ACC112 (cell line): ENCODE results near the gene ARID3A.

ENCODE experiments used
- H2AFZ ChIP-seq: fragments of 200-600 bp; sonication (generic); one replicate; pipeline ENCODE4 v1.6.0; 2017; ENCODE audit warnings: antibody characterized with exemption, low read length; ENCODE audit not compliant: unreplicated experiment
- H3K27ac ChIP-seq: fragments of 200-600 bp; sonication (generic); 2 replicates; pipeline ENCODE4 v1.5.1; 2014; ENCODE audit warnings: low read depth, mild to moderate bottlenecking, antibody characterized with exemption, low read length, moderate library complexity
- H3K27me3 ChIP-seq: fragments of 200-600 bp; sonication (generic); 2 replicates; pipeline ENCODE4 v1.6.1; 2014; ENCODE audit warnings: mild to moderate bottlenecking, antibody characterized with exemption, low read length, moderate library complexity, mixed read lengths; ENCODE audit not compliant: insufficient read depth
- H3K36me3 ChIP-seq: fragments of 200-600 bp; sonication (generic); 2 replicates; pipeline ENCODE4 v1.6.1; 2016; ENCODE audit warnings: mild to moderate bottlenecking, antibody characterized with exemption, low read length, moderate library complexity, mixed read lengths; ENCODE audit not compliant: insufficient read depth
- H3K4me1 ChIP-seq: fragments of 200-600 bp; sonication (generic); one replicate; pipeline ENCODE4 v1.6.1; 2016; ENCODE audit warnings: low read length, mixed read lengths; ENCODE audit not compliant: insufficient read depth, unreplicated experiment, control insufficient read depth
- H3K4me3 ChIP-seq: fragments of 200-600 bp; sonication (generic); 2 replicates; pipeline ENCODE4 v1.5.1; 2014; ENCODE audit warnings: mild to moderate bottlenecking, low read depth, low read length
- H3K79me2 ChIP-seq: fragments of 200-600 bp; sonication (generic); one replicate; pipeline ENCODE4 v1.6.0; 2016; ENCODE audit warnings: low read length; ENCODE audit not compliant: control insufficient read depth, unreplicated experiment, insufficient read depth

The ARID3A gene

GRCh38 chr19:958967-959855 lies 33.4 kb downstream of the ARID3A start:
- Histone ChIP-seq H3K4me1 (no peaks in the 10 kb centered on the region), H3K4me3 (no peak overlapping the region), H3K36me3 (no peaks in the 10 kb centered on the region), H2AFZ (no peak overlapping the region), H3K27me3 (no peaks in the 10 kb centered on the region), H3K27ac (no peak overlapping the region), H3K79me2 (no peaks in the 10 kb centered on the region)

- H3K79me2 ChIP-seq, result no peaks in the 10 kb centered on the region
- no peak overlapping the region for H3K27ac ChIP-seq
- no peak overlapping the region for H3K4me3 ChIP-seq
- H2AFZ ChIP-seq, result no peak overlapping the region
- no peaks in the 10 kb centered on the region for H3K27me3 ChIP-seq
- no peaks in the 10 kb centered on the region for H3K4me1 ChIP-seq
- H3K36me3 ChIP-seq, result peaks cover 3% of the 10 kb centered on the region; the same call in 1 of the 2 replicates
Measured at GRCh38 chr19:960020-960419, 34.2 kb downstream of the ARID3A start.

- Histone ChIP-seq H3K4me1 (no peaks in the 10 kb centered on the region), H3K27me3 (no peaks in the 10 kb centered on the region), H3K36me3 (peaks cover 8% of the 10 kb centered on the region; the same call in 1 of the 2 replicates), H3K27ac (no peak overlapping the region), H3K79me2 (no peaks in the 10 kb centered on the region), H3K4me3 (no peak overlapping the region), H2AFZ (no peak overlapping the region)
Measured at GRCh38 chr19:960601-960938, 34.7 kb downstream of the ARID3A start.

- Histone ChIP-seq H3K27ac (no peak overlapping the region), H3K4me3 (no peak overlapping the region), H3K79me2 (no peaks in the 10 kb centered on the region), H3K4me1 (no peaks in the 10 kb centered on the region), H3K36me3 (peaks cover 12% of the 10 kb centered on the region), H3K27me3 (no peaks in the 10 kb centered on the region), H2AFZ (no peak overlapping the region)
Measured at GRCh38 chr19:961866-962620, 36.2 kb downstream of the ARID3A start.

- Histone ChIP-seq H3K27me3 (no peaks in the 10 kb centered on the region), H3K4me3 (no peak overlapping the region), H2AFZ (no peak overlapping the region), H3K4me1 (no peaks in the 10 kb centered on the region), H3K36me3 (peaks cover 12% of the 10 kb centered on the region), H3K79me2 (no peaks in the 10 kb centered on the region), H3K27ac (no peak overlapping the region)
Measured at GRCh38 chr19:962683-963400, 37.0 kb downstream of the ARID3A start.

- Histone ChIP-seq H3K36me3 (peaks cover 15% of the 10 kb centered on the region), H3K4me1 (no peaks in the 10 kb centered on the region), H3K79me2 (no peaks in the 10 kb centered on the region), H3K4me3 (no peak overlapping the region), H3K27me3 (no peaks in the 10 kb centered on the region), H2AFZ (no peak overlapping the region), H3K27ac (no peak overlapping the region)
Measured at GRCh38 chr19:963486-963951, 37.7 kb downstream of the ARID3A start.

- no peaks in the 10 kb centered on the region for H3K4me1 ChIP-seq
- H3K79me2 ChIP-seq, result no peaks in the 10 kb centered on the region
- peaks cover 17% of the 10 kb centered on the region for H3K36me3 ChIP-seq
- H3K27me3 ChIP-seq, result no peaks in the 10 kb centered on the region
- H3K4me3 ChIP-seq, result no peak overlapping the region
- H3K27ac ChIP-seq, result no peak overlapping the region
- no peak overlapping the region for H2AFZ ChIP-seq
Measured at GRCh38 chr19:964116-964520, 38.3 kb downstream of the ARID3A start.

- no peaks in the 10 kb centered on the region for H3K27me3 ChIP-seq
- no peaks in the 10 kb centered on the region for H3K4me1 ChIP-seq
- H3K79me2 ChIP-seq, result no peaks in the 10 kb centered on the region
- H3K36me3 ChIP-seq, result peaks cover 17% of the 10 kb centered on the region
- no peak overlapping the region for H3K27ac ChIP-seq
- H2AFZ ChIP-seq, result no peak overlapping the region
- no peak overlapping the region for H3K4me3 ChIP-seq
Measured at GRCh38 chr19:964761-965694, 39.2 kb downstream of the ARID3A start.

GRCh38 chr19:966485-967088 lies 40.8 kb downstream of the ARID3A start:
- Histone ChIP-seq H3K4me1 (no peaks in the 10 kb centered on the region), H3K27ac (no peak overlapping the region), H2AFZ (no peak overlapping the region), H3K79me2 (no peaks in the 10 kb centered on the region), H3K36me3 (peaks cover 25% of the 10 kb centered on the region), H3K4me3 (no peak overlapping the region), H3K27me3 (no peaks in the 10 kb centered on the region)
